Skeletal muscle tissue (tissue), 4 donors: ENCODE measurements around the gene POLN. TPM values are rescaled to one million over a fixed set of nuclear protein-coding genes. Genes with fewer than 3 reads are reported as not detected.

ENCODE experiments used
- H3K27ac ChIP-seq: one replicate; pipeline ENCODE4 v1.7.0; 2013; ENCODE audit warnings: mild to moderate bottlenecking, low read depth, low read length, inconsistent platforms
- H3K27me3 ChIP-seq, 3 donors: one replicate each; pipeline ENCODE4 v1.7.0; 2013; ENCODE audit warnings: low read length in 3 of 3; ENCODE audit not compliant: control insufficient read depth in 3 of 3, insufficient read depth in 3 of 3
- H3K36me3 ChIP-seq, 3 donors: one replicate each; pipeline ENCODE4 v1.7.0; 2013; ENCODE audit warnings: low read length in 3 of 3; ENCODE audit not compliant: control insufficient read depth in 3 of 3, insufficient read depth in 3 of 3
- H3K4me1 ChIP-seq, 3 donors: one replicate each; pipeline ENCODE4 v1.7.0; 2013; ENCODE audit warnings: low read length in 3 of 3, mild to moderate bottlenecking in 3 of 3; ENCODE audit not compliant: control insufficient read depth in 3 of 3, insufficient read depth in 3 of 3
- H3K4me3 ChIP-seq, 3 donors: one replicate each; pipeline ENCODE4 v1.7.0; 2013; ENCODE audit warnings: low read length in 3 of 3
- H3K9ac ChIP-seq, 3 donors: one replicate each; pipeline ENCODE4 v1.7.0; 2013; ENCODE audit warnings: low read length in 3 of 3, mild to moderate bottlenecking in 3 of 3, moderate library complexity in 2 of 3, low read depth in 1 of 3
- H3K9me3 ChIP-seq, 3 donors: one replicate each; pipeline ENCODE4 v1.7.0; 2013; ENCODE audit warnings: low read length in 3 of 3; ENCODE audit not compliant: control insufficient read depth in 3 of 3
- total RNA-seq: library from RNA; depleted of rRNA; stranded (reverse); fragments of >200 nt; gene quantifications from one replicate; pipeline ENCODE4 v1.2.3, GENCODE V29; 2014
- donor health status: Osteomylitis.

POLN gene
- total RNA-seq, 1 donor from 2014 or later, result 4.2 TPM

DNA sequence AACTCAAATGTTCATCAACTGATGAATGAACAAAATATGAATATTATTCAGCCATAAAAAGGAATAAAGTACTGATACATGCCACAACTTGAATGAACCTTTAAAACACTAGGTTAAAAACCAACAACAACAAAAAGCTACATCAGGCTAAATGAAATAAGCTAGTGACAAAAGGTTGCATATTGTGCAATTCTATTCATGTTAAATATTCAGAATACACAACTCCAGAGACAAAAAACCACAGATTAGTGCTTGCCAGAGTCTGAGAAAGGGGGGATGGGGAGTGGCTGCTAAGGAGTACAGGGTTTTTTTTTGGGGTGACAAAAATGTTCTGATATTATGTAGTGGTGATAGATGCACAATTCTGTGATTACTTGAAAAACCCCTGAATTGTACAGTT lies 58.5 kb downstream of the POLN start:
- Histone ChIP-seq H3K27me3 (no peaks in the 10 kb centered on the region), H3K4me3 (no peak overlapping the region), H3K27ac (no peak overlapping the region), H3K9me3 (no peaks in the 10 kb centered on the region), H3K9ac (no peak overlapping the region), H3K4me1 (no peaks in the 10 kb centered on the region), H3K36me3 (no peaks in the 10 kb centered on the region)

DNA sequence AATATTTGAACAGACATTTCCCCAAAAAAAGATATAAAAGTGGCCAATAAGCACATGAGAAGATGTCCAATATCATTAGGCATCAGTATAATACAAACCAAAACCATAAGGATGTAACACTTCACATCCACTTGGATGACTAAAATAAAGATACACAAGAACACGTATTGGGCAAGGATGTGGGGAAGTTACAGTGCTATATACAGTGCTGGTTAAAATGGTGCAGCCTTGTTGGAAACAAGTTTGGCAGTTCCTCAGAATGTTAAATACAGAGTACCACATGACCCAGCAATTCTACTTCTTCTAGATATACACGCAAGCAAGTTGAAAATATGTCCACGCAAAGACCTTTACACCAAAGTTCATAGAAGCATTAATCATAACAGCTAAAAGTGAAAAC lies 58.9 kb downstream of the POLN start:
- H3K4me3 ChIP-seq, result no peak overlapping the region
- no peaks in the 10 kb centered on the region for H3K36me3 ChIP-seq
- H3K4me1 ChIP-seq, result no peaks in the 10 kb centered on the region
- H3K27ac ChIP-seq, result no peak overlapping the region
- H3K27me3 ChIP-seq, result no peaks in the 10 kb centered on the region
- no peak overlapping the region for H3K9ac ChIP-seq
- no peaks in the 10 kb centered on the region for H3K9me3 ChIP-seq

DNA sequence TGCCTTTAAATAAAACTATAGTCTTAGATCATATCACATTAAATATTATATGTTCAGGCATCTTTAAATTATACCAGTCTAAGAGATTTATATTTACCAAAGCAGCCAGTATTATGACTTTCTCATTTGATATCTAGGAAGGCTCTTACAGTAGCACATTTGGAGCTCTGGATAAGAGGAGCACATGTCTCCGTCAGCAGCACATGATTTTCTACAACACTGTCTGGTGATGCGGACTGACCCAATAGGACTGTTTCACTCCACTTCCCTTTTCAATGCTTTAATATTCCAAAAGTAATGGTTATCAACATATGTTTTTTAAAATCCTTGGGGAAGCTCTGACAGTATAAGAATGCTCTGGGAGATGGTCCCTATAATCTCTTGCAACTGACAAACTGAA lies 61.5 kb downstream of the POLN start:
- Histone ChIP-seq H3K4me3 (no peak overlapping the region), H3K9ac (no peak overlapping the region), H3K27me3 (no peaks in the 10 kb centered on the region), H3K36me3 (no peaks in the 10 kb centered on the region), H3K27ac (no peak overlapping the region), H3K9me3 (no peaks in the 10 kb centered on the region), H3K4me1 (no peaks in the 10 kb centered on the region)

DNA sequence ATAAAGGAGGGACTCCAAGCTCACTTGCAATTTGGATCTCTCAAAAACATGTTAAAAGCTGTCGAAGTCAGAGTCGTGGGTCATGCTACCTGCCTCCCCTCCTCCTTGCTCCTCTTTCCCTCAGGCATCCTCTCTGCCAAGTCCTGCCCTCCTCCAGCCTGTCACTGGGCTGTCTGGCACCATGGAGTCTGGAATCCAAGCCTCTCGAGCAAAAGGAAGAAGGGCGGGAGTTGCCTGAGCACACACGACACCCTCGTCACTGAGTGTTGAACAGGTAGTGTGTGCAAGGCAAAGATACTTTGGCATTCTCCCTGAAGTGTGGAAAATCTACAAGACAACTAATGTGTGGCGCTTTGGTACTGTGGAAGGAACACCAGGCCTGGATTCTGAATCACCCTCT lies 62.2 kb downstream of the POLN start:
- H3K27me3 ChIP-seq, result no peaks in the 10 kb centered on the region
- no peaks in the 10 kb centered on the region for H3K36me3 ChIP-seq
- H3K9me3 ChIP-seq, result no peaks in the 10 kb centered on the region
- H3K27ac ChIP-seq, result no peak overlapping the region
- H3K4me1 ChIP-seq, result no peaks in the 10 kb centered on the region
- H3K9ac ChIP-seq, result no peak overlapping the region
- no peak overlapping the region for H3K4me3 ChIP-seq

DNA sequence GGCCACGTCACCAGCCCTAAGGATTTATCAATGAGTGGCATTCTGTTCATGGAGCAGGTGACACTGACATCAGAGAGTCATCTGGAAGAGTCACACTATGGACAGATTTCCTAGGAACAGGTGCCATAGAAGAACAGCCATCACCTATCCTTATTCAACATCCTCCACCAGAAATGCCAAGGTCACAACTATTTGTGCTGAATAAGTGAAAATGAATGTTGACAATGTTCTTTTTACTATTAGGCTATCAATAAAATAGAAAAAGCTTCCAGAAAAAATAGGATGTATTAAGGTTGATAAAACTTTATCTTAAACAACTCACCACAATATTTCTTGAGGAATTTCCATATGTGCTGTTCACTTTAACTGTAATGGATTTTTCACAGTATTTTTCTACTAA lies 62.9 kb downstream of the POLN start:
- Histone ChIP-seq H3K4me3 (no peak overlapping the region), H3K27me3 (no peaks in the 10 kb centered on the region), H3K4me1 (no peaks in the 10 kb centered on the region), H3K27ac (no peak overlapping the region), H3K36me3 (no peaks in the 10 kb centered on the region), H3K9me3 (no peaks in the 10 kb centered on the region), H3K9ac (no peak overlapping the region)

DNA sequence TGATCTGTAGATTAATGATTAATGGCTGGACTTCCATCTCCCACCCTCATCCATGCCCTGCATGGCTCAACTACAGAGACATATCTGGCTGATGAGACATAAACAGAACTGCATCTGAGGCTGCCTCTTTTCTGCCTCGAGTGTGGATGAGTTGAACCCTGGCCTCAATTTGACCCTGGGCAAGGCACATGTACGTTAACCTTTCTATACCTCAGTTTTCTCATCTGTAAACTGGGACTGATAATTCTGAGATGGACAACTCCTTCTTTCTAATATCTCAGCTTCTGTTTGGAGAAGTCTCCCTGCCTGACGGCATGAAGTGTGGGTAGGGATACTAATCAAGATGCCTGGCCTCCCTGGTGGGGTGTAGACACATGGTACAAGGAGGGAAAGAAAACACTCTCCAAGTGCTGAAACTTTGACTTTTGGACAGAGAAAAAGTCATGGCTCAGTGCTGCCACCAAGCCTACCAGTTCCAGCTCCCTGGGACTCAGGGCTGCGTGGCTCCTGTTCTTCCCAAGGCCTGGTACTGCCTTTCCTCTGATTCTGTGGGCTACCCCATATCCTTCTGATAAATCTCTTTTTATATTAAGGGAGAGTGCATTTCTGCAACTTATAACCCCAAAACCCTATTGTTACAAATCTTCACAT lies 64.4 kb downstream of the POLN start:
- H3K4me1 ChIP-seq, result no peaks in the 10 kb centered on the region
- no peak overlapping the region for H3K9ac ChIP-seq
- H3K36me3 ChIP-seq, result no peaks in the 10 kb centered on the region
- no peak overlapping the region for H3K4me3 ChIP-seq
- no peaks in the 10 kb centered on the region for H3K27me3 ChIP-seq
- H3K9me3 ChIP-seq, result no peaks in the 10 kb centered on the region
- no peak overlapping the region for H3K27ac ChIP-seq

DNA sequence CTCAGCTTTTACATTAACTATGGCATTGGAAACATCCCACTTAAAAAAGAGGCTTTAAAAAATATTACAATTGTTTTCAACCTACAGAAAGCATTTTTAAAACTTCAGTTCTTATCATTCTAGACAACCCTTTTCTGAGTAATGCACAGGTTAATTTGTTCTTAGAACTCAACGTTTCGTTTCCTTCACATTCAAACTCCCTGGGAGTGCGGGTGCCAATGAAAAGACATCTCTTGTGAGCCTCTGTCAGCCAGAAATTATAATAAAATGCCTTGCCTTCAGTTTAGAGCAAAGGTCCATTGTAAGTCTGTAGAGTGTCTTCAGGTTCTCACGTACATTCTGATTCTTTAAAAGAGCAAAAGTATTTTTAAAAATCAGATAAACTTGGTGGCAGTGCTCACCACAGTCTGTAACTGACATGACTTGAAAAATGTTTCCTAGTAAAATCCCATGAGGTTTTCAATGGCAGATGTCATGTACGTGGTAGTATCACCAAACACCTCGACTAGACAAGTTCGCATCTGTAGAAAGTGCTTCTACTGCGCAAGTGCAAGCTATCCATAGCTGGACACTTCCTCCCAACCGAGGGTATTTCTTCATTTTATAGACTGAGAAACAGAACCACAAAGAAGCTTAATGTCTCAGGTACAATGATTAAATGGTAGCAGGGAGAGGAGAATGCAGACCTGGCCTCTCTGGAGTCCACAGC lies 65.8 kb downstream of the POLN start:
- no peaks in the 10 kb centered on the region for H3K27me3 ChIP-seq
- H3K9ac ChIP-seq, result no peak overlapping the region
- H3K4me1 ChIP-seq, result no peaks in the 10 kb centered on the region
- H3K4me3 ChIP-seq, result no peak overlapping the region
- H3K27ac ChIP-seq, result no peak overlapping the region
- H3K9me3 ChIP-seq, result no peaks in the 10 kb centered on the region
- no peaks in the 10 kb centered on the region for H3K36me3 ChIP-seq

DNA sequence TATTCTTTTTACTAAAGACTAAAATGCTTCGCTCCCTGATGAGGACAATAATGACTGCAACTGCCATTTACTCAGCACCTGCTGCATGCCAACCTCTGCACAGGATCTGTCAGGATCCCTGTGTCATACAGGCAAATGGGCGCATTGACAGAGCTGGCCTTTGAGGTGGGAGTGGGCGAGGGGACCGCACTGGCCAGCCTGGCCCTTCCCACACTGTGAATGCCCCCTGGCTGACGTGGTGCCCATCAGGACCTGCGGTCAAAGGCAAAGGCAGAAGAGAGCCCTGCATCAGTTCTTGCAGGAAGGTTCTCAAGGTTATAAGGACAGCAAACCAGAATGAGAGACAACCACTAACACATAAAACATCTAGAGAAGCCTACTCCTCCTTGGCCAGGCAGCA lies 67.9 kb downstream of the POLN start:
- Histone ChIP-seq H3K9ac (no peak overlapping the region), H3K9me3 (no peaks in the 10 kb centered on the region), H3K4me1 (no peaks in the 10 kb centered on the region), H3K36me3 (peaks cover 0 to 15% (median 0%) of the 10 kb centered on the region in 3 donors), H3K27me3 (no peaks in the 10 kb centered on the region), H3K27ac (no peak overlapping the region), H3K4me3 (no peak overlapping the region)

DNA sequence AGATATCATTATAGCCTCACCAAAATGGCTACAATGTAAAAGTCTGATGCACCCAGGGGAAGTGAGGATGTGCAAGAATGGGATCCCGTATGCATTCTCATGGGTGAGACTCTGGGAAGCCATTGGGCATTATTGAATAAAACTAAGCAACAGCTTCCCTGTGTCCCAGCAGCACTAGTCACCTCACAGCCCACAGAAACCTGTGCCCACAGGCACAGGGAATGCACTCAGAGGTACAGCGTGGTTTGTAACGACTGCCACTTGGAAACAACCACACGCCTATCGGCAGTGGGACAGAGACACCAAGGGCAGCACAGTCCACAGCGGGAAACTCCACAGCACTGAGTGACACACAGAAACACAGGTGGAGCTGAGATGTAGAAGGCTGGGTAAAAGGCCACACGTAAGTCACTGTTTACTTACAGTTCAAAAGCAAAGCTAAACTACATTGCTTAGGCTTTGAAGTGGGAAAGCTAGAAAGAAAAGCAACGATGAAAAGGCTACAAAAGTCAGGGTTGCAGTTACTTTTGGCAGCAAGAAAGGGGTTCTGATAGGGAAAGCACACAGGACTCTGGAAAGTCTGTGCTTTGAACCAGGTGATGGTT lies 69.2 kb downstream of the POLN start:
- H3K27ac ChIP-seq, result no peak overlapping the region
- H3K27me3 ChIP-seq, result no peaks in the 10 kb centered on the region

DNA sequence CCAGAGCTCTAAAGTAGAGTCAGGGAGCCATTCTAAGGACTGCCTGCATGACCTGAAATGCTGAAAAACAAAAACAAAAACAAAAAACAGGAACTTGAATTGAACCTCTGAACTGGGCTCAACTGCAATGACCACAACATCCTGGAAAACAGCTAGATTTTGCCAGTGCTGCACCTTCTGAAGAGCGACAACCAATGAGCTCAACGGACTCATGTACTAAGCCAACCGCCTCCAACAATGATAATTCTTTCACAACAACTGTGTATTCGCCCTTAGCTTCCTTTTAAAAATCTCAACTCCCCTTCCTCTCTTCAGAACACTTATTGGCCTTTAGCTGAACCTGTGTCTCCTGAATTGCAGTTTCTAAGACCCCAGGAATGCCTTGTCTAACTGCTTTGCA lies 69.8 kb downstream of the POLN start:
- no peaks in the 10 kb centered on the region for H3K9me3 ChIP-seq
- H3K4me1 ChIP-seq, result no peaks in the 10 kb centered on the region
- peaks cover 2 to 24% (median 3%) of the 10 kb centered on the region in 3 donors for H3K36me3 ChIP-seq
- no peaks in the 10 kb centered on the region for H3K27me3 ChIP-seq
- H3K27ac ChIP-seq, result no peak overlapping the region
- H3K4me3 ChIP-seq, result no peak overlapping the region
- H3K9ac ChIP-seq, result no peak overlapping the region

More for the DNA sequence above, 69.2 kb downstream of the POLN start:
- Histone ChIP-seq H3K4me3 (no peak overlapping the region), H3K4me1 (no peaks in the 10 kb centered on the region), H3K36me3 (peaks cover 2 to 24% (median 3%) of the 10 kb centered on the region in 3 donors), H3K9me3 (no peaks in the 10 kb centered on the region), H3K9ac (no peak overlapping the region)
